HepG2 (cell line): ENCODE measurements around the gene GAS5. TPM values are rescaled to one million over a fixed set of nuclear protein-coding genes. Genes with fewer than 3 reads are reported as not detected.
A peak's percentile ranks its signal among the peaks of the same experiment; 100 is the strongest.

Experiments used
- BHLHE40 ChIP-seq: IDR thresholded peaks from 2 replicates; pipeline ENCODE4 v1.6.1; 2011; ENCODE audit warnings: low read length, improper control_type of control experiment
- MAX ChIP-seq: IDR thresholded peaks from 2 replicates; pipeline ENCODE4 v1.6.1; 2012; ENCODE audit warnings: inconsistent platforms
- NFYB ChIP-seq: sonication (generic); formaldehyde crosslinking; IDR thresholded peaks from 2 replicates; pipeline ENCODE4 v1.4.0; 2020; ENCODE audit warnings: missing genetic modification reagents
- NKX3-1 ChIP-seq: sonication (generic); formaldehyde crosslinking; IDR thresholded peaks from 2 replicates; pipeline ENCODE4 v1.5.0; 2020; ENCODE audit warnings: missing genetic modification reagents
- NR2F2 ChIP-seq: IDR thresholded peaks from 2 replicates; pipeline ENCODE4 v1.6.1; 2012; ENCODE audit warnings: low read depth, inconsistent platforms, borderline replicate concordance
- RNF2 ChIP-seq: fragments of 450-650 bp; conservative IDR thresholded peaks from 2 replicates; pipeline ENCODE4 v1.6.1; 2016; ENCODE audit warnings: low read depth
- SMAD9 ChIP-seq: sonication (generic); formaldehyde crosslinking; IDR thresholded peaks from 2 replicates; pipeline ENCODE4 v1.5.1; 2020; ENCODE audit warnings: mild to moderate bottlenecking, missing genetic modification reagents
- SNAI1 ChIP-seq: sonication (generic); formaldehyde crosslinking; IDR thresholded peaks from 2 replicates; pipeline ENCODE4 v1.5.0; 2020; ENCODE audit warnings: mild to moderate bottlenecking, missing genetic modification reagents, borderline replicate concordance
- SUZ12 ChIP-seq: fragments of 150-350 bp; IDR thresholded peaks from 2 replicates; pipeline ENCODE4 v1.6.1; 2014; ENCODE audit warnings: low read depth, low read length
- TCF7 ChIP-seq: sonication (generic); IDR thresholded peaks from 2 replicates; pipeline ENCODE4 v1.6.1; 2016; ENCODE audit warnings: antibody characterized with exemption, low read depth
- TCF7L2 ChIP-seq: IDR thresholded peaks from 2 replicates; pipeline ENCODE4 v1.6.1; 2011; ENCODE audit warnings: mild to moderate bottlenecking, low read depth, low read length, moderate library complexity
- ZHX1 ChIP-seq: sonication (generic); formaldehyde crosslinking; IDR thresholded peaks from 2 replicates; pipeline ENCODE4 v1.8.1; 2022; ENCODE audit warnings: low read depth, mild to moderate bottlenecking, missing genetic modification reagents
- ZNF432 ChIP-seq: sonication (generic); formaldehyde crosslinking; IDR thresholded peaks from 2 replicates; pipeline ENCODE4 v1.5.0; 2020; ENCODE audit warnings: missing genetic modification reagents, mild to moderate bottlenecking, borderline replicate concordance
- ZNF562 ChIP-seq: sonication (generic); formaldehyde crosslinking; IDR thresholded peaks from 2 replicates; pipeline ENCODE4 v1.8.0; 2022; ENCODE audit warnings: missing genetic modification reagents, borderline replicate concordance
- ZNF749 ChIP-seq: sonication (generic); formaldehyde crosslinking; IDR thresholded peaks from 2 replicates; pipeline ENCODE4 v1.8.0; 2022; ENCODE audit warnings: mild to moderate bottlenecking, missing genetic modification reagents, moderate library complexity, borderline replicate concordance
- ZNF777 ChIP-seq: sonication (generic); formaldehyde crosslinking; IDR thresholded peaks from 2 replicates; pipeline ENCODE4 v1.4.0; 2020; ENCODE audit warnings: missing genetic modification reagents
- ZNF839 ChIP-seq: sonication (generic); formaldehyde crosslinking; IDR thresholded peaks from 2 replicates; pipeline ENCODE4 v1.4.0; 2020; ENCODE audit warnings: missing genetic modification reagents, mild to moderate bottlenecking, borderline replicate concordance
- polyA plus RNA-seq, 8 experiments: library from polyadenylated mRNA; depleted of rRNA in 3 of 8; stranded (reverse) in 7 of 8; unstranded in 1 of 8; fragments of >200 nt; fragmentation: Illumina TruSeq in 4 of 8; extraction: Trizol in 4 of 8; gene quantifications; 2 replicates each; pipeline versions ENCODE4 v1.2.1 to v1.2.3, GENCODE V29; 2011 to 2016; ENCODE audit warnings: low read depth in 4 of 8, missing spikeins in 1 of 8, mixed read lengths in 1 of 8; ENCODE audit not compliant: insufficient read depth in 1 of 8
- total RNA-seq, 5 experiments: library from RNA; depleted of rRNA; stranded (reverse); fragments of >200 nt; fragmentation: Illumina TruSeq; extraction: Trizol; gene quantifications; 2 replicates each; pipeline ENCODE4 v1.2.3, GENCODE V29; 2016; ENCODE audit warnings: low read depth in 1 of 5
- TF ChIP-seq, protein P1 (sequence below): sonication (generic); formaldehyde crosslinking; IDR thresholded peaks from 2 replicates; pipeline ENCODE4 v1.4.0; 2020; ENCODE audit warnings: missing genetic modification reagents
- TF ChIP-seq, protein P2 (sequence below): sonication (generic); formaldehyde crosslinking; IDR thresholded peaks from 2 replicates; pipeline ENCODE4 v1.4.0; 2020; ENCODE audit warnings: missing genetic modification reagents, borderline replicate concordance
- TF ChIP-seq, protein P3 (sequence below): sonication (generic); formaldehyde crosslinking; conservative IDR thresholded peaks from 2 replicates; pipeline ENCODE4 v1.5.0; 2020; ENCODE audit warnings: missing genetic modification reagents

The GAS5 gene
- total and polyA plus RNA-seq, 2 of the 13 experiments (the other 11 are each of a cell fraction or from before 2014, with no cell fraction given), result 352 to 738 TPM

- TF ChIP-seq ZNF777 (CRISPR knock-in tag) (no peak), ZNF432 (no peak), NR2F2 (peak; percentile 8; the same call in 1 of the 2 replicates), NFYB (CRISPR knock-in tag) (peak; percentile 81), NKX3-1 (CRISPR knock-in tag) (peak; percentile 36; the same call in 1 of the 2 replicates), MAX (no peak; the same call in 1 of the 2 replicates), BHLHE40 (no peak), ZNF749 (peak; percentile 84; the same call in 1 of the 2 replicates), TCF7L2 (no peak), ZHX1 (CRISPR knock-in tag) (peak; percentile 86; the same call in 1 of the 2 replicates), TCF7 (no peak), SMAD9 (no peak), ZNF839 (CRISPR knock-in tag) (no peak), RNF2 (no peak), SNAI1 (CRISPR knock-in tag) (no peak; the same call in 1 of the 2 replicates), ZNF562 (no peak), SUZ12 (peak; percentile 37; the same call in 1 of the 2 replicates)
- TF ChIP-seq, protein P1, sequence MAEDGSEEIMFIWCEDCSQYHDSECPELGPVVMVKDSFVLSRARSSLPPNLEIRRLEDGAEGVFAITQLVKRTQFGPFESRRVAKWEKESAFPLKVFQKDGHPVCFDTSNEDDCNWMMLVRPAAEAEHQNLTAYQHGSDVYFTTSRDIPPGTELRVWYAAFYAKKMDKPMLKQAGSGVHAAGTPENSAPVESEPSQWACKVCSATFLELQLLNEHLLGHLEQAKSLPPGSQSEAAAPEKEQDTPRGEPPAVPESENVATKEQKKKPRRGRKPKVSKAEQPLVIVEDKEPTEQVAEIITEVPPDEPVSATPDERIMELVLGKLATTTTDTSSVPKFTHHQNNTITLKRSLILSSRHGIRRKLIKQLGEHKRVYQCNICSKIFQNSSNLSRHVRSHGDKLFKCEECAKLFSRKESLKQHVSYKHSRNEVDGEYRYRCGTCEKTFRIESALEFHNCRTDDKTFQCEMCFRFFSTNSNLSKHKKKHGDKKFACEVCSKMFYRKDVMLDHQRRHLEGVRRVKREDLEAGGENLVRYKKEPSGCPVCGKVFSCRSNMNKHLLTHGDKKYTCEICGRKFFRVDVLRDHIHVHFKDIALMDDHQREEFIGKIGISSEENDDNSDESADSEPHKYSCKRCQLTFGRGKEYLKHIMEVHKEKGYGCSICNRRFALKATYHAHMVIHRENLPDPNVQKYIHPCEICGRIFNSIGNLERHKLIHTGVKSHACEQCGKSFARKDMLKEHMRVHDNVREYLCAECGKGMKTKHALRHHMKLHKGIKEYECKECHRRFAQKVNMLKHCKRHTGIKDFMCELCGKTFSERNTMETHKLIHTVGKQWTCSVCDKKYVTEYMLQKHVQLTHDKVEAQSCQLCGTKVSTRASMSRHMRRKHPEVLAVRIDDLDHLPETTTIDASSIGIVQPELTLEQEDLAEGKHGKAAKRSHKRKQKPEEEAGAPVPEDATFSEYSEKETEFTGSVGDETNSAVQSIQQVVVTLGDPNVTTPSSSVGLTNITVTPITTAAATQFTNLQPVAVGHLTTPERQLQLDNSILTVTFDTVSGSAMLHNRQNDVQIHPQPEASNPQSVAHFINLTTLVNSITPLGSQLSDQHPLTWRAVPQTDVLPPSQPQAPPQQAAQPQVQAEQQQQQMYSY (CRISPR knock-in tag), result no peak
- TF ChIP-seq, protein P2, sequence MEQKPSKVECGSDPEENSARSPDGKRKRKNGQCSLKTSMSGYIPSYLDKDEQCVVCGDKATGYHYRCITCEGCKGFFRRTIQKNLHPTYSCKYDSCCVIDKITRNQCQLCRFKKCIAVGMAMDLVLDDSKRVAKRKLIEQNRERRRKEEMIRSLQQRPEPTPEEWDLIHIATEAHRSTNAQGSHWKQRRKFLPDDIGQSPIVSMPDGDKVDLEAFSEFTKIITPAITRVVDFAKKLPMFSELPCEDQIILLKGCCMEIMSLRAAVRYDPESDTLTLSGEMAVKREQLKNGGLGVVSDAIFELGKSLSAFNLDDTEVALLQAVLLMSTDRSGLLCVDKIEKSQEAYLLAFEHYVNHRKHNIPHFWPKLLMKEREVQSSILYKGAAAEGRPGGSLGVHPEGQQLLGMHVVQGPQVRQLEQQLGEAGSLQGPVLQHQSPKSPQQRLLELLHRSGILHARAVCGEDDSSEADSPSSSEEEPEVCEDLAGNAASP (CRISPR knock-in tag), result 0 out of 2 replicates have a peak, but pooled peaks have one; percentile 16
- TF ChIP-seq, protein P3, sequence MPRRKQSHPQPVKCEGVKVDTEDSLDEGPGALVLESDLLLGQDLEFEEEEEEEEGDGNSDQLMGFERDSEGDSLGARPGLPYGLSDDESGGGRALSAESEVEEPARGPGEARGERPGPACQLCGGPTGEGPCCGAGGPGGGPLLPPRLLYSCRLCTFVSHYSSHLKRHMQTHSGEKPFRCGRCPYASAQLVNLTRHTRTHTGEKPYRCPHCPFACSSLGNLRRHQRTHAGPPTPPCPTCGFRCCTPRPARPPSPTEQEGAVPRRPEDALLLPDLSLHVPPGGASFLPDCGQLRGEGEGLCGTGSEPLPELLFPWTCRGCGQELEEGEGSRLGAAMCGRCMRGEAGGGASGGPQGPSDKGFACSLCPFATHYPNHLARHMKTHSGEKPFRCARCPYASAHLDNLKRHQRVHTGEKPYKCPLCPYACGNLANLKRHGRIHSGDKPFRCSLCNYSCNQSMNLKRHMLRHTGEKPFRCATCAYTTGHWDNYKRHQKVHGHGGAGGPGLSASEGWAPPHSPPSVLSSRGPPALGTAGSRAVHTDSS (CRISPR knock-in tag), result no peak
Observed at GRCh38 chr1:173824315-173825081, 43.3 kb downstream of the GAS5 start, which contains the start of the genes CENPL and DARS2 (continued).
